COLO668 (cell line): ENCODE measurements around the gene RRAGB.
"Not testable (repeated sequence)": the region's sequence is repeated elsewhere in the genome, so short reads cannot be mapped to it uniquely, and the experiment has no call there.

Source experiments
- DNase-seq: peaks from one replicate; lab custom pipeline; 2025; ENCODE audit not compliant: unreplicated experiment; lab: John Stamatoyannopoulos, UW

The RRAGB gene, protein sequence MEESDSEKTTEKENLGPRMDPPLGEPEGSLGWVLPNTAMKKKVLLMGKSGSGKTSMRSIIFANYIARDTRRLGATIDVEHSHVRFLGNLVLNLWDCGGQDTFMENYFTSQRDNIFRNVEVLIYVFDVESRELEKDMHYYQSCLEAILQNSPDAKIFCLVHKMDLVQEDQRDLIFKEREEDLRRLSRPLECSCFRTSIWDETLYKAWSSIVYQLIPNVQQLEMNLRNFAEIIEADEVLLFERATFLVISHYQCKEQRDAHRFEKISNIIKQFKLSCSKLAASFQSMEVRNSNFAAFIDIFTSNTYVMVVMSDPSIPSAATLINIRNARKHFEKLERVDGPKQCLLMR

GRCh38 chrX:55717521-55718497 is at the start of gene RRAGB:
Gene RRAGB, plus strand, starts transcription at chrX:55717749. Its CDS starts 579 bp downstream, at chrX:55718328.
- DNase-seq = peak; percentile 93

DNA sequence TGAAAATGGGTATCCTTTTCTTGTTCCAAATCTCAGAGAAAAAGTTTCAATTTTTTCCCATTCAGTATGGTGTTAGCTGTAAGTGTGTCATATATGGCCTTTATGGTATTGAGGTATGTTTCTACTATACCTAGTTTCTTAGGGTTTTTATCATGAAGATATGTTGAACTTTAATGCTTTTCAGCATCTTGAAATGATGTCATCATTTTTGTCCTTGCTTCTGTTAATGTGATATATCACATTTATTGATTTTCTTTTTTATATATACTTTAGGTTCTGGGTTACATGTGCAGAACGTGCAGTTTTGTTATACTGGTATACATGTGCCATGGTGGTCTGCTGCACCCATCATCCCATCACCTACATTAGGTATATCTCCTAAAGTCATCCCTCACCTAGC is 49.5 kb upstream of the RRAGB start:
- DNase-seq = no peak

DNA sequence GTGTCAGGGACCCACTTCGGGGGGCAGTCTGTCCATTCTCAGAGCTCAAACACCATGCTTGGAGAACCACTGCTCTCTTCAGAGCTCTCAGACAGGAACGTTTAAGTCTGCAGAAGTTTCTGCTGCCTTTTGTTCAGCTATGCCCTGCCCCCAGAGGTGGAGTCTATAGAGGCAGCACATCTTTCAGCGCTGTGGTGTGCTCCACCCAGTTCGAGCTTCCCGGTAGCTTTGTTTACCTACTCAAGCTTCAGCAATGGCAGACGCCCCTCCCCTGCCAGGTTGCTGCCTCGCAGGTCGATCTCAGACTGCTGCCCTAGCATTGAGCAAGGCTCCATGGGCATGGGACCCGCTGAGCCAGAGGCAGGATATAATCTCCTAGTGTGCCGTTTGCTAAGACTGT is 29.0 kb upstream of the RRAGB start:
- DNase-seq = not testable (repeated sequence)

DNA sequence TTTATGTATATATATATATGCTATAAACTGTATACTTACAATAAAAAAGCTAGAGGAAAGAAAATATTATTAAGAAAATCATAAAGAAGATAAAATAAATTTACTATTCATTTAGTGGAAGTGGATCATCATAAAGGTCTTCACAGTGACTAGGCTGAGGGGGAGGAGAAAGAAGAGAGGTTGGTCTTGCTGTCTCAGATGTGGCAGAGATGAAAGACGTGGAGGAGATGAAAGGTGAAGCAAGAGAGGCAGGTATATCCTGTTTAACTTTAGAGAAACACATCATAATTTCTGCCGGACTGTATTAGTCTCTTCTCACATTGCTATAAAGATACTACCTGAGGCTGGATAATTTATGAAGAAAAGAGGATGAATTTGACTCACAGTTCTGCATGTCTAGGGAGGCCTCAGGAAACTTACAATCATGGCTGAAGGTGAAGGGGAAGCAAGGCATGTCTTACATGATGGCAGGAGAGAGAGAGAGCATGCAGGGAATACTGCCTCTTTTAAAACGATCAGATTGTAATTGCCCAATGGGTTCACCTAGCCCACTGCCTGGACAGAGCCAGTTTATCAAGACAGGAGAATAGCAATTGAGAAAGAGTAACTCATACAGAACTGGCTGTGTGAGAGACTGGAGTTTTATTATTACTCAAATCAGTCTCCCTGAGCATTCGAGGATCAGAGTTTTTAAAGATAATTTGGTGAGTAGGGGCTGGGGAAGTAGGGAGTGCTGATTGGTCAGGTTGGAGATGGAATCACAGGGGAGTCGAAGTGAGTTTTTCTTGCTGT is 22.1 kb upstream of the RRAGB start:
- no peak for DNase-seq

DNA sequence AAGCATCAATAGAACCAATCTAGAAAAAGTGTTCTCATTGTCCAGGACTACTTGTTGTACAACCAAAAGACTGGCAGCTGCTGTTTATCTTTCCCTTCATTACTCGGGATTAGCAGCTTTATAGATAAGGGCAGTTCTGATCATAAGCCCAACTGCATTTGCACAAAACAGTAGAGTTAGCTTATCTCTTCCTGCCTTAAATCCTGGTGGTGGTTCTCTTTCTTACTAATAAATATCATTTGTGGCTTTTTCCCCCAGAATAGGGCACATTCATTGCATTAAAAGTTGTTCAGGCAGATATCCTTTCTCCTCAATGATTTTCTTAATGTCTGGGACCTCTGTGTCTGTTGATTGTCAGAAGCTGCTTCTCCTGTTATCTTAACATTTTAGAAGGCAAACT is 20.2 kb upstream of the RRAGB start:
- no peak for DNase-seq

DNA sequence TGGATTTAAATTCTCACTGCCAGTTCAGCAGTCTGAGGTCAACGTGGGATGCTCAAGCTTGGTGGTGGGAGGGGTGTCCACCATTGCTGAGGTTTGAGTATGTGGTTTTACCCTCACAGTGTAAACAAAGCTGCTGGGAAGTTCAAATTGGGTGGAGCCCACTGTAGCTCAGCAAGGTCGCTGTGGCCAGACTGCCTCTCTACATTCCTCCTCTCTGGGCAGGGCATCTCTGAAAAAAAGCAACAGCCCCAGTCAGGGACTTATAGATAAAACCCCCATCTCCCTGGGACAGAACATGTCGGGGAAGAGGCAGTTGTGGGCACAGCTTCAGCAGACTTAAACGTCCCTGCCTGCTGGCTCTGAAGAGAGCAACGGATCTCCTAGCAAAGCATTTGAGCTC is 14.9 kb upstream of the RRAGB start:
- DNase-seq = no peak

GRCh38 chrX:55703436-55703835 is 14.1 kb upstream of the RRAGB start:
- not testable (repeated sequence) for DNase-seq

DNA sequence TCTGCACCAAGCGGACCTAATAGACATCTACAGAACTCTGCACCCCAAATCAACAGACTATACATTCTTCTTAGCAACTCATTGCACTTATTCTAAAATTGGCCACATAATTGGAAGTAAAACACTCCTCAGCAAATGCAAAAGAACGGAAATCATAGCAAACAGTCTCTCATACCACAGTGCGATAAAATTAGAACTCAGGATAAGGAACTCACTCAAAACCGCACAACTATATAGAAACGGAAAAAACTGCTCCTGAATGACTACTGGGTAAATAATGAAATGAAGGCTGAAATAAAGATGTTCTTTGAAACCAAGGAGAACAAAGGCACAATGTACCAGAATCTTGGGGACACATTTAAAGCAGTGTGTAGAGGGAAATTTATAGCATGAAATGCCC is 12.5 kb upstream of the RRAGB start:
- DNase-seq = not testable (repeated sequence)

- no peak for DNase-seq
Observed at GRCh38 chrX:55709735-55710134, 7.8 kb upstream of the RRAGB start.

DNA sequence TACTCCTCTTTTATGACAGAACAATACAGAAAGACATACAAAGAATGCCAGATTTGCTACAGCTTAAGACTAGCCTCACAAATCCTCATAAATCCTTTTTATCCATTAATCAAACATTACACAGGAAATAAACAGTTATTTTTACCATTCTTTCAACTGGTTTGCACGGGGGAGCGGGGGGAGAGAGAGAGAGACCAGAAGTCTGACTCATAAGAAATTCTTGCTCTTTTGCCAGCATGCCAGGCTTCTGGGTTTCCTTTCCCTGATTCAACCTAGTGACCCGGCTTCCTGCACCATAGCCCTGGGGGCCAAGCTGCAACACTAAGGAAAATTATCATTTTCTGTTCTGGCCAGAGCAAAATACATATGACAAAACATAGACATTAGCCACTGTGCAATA is 6.8 kb upstream of the RRAGB start:
- DNase-seq = no peak

DNA sequence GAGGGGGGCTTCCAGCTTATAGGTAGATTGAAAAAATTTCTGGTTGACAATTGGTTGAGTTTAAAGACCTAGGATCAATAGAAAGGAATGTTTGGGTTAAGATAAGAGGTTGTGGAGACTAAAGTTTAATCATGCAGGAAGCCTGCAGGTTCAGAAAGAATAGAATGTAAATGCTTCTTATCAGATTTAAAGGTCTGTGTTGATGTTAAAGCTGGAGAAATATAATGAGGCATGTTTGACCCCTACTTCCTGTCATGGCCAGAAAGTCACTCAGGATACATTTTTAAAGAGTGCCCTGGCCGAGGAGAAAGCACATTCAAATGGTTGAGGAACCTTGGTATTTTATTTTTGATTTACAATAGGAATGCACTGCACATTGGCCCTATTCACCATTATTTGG is 3.9 kb upstream of the RRAGB start:
- no peak for DNase-seq

GRCh38 chrX:55714161-55714560 is 3.4 kb upstream of the RRAGB start:
- DNase-seq = no peak

DNA sequence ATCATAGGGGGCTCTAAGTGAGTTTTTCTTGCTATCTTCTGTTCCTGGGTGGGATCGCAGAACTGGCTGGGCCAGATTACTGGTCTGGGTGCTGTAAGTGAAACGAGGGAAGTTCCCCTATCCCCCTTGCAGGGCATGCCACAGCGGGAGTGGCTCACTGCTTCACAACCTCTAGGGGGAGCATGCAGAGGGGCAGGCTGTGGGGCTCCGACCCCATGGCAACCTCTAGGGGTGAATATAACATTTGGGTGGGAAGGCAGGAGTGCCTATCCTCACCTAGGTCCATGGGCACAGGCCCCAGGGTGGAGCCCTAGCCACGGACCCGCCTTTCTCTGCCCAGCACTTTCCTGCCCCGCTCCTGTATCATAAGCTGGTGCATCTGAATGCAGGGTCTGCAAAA is 1.7 kb upstream of the RRAGB start:
- DNase-seq = no peak

DNA sequence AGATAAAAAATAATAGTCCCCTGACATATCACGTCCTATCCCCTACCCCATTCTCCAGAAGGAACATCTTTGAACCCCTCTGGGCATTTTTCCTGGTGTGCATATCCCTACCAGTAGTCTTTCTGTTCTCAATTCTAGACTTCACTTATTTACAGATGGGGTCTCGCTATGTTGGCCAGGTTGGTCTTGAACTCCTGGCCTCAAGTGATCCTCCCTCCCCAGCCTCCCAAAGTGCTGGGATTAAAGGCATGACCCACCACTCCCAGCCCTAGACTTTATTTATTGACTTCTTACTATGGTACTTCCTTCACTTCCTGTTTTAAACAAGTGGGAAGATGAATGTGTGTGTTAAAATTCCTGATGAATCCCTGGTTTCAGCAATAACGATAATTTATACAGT is 612 bp upstream of the RRAGB start:
- no peak for DNase-seq

GRCh38 chrX:55731826-55732225 is 14.3 kb downstream of the RRAGB start:
- no peak for DNase-seq

- DNase-seq = no peak
Observed at GRCh38 chrX:55738969-55739368, 21.4 kb downstream of the RRAGB start.

- DNase-seq = no peak
Observed at GRCh38 chrX:55742649-55743048, 25.1 kb downstream of the RRAGB start.

- DNase-seq = not testable (repeated sequence)
Observed at GRCh38 chrX:55748463-55748862, 30.9 kb downstream of the RRAGB start.

DNA sequence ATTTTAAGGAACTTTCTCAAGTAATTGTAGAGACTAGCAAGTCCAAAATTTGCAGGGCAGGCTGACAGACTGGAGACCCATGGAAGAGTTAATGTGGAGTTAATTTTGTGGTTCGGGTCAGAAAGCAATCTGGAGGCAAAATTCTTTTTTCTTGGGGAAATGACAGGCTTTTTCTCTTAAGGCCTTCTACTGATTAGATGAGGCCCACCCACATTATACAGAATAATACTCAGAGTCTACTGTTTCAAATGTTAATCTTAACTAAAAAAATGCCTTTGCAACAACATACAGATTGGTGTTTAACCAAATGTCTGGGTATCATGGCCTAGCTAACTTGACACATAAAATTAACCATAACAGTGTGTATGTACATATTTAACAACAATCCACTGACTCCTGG is 32.7 kb downstream of the RRAGB start:
- no peak for DNase-seq

DNA sequence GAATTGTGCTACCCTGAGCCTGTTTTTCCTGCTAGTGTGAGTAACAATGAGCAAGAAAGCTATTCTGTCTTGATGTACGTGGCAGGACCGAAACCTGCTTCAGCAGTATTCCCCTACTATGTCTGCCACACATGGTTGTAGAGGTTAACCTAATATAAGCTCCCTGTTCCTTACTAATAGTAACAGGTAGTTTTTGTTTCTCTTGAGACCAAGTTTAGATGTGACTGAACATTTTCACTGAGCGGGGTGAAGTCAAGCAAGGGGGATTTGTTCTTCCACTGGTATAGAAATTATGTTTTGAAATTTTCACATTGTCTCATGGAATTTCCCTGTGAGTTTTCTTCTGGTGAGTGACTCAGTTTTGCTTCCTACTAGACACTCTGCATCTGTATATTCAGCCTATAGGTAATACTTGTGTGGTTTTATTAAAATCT is 37.3 kb downstream of the RRAGB start:
- DNase-seq = no peak

DNA sequence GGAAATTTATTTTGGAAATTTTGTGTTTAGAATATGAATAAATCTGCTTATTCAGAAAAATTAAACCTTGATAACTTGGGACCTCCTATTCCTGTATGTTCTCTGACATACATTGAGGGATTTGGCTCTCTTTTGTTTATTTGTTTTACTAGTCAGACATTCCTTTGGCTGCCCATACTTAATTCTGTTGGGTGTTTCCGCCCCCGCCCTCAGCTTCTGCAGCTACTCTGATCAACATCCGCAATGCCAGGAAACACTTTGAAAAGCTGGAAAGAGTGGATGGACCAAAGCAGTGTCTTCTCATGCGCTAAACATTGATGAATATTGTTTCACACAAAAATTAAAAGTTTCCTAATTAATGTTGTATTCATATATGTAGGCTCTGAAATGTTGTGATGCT is 40.5 kb downstream of the RRAGB start:
- no peak for DNase-seq
